Measurements from ENCODE around the gene TIPIN.
A peak's percentile ranks its signal among the peaks of the same experiment; 100 is the strongest.

TIPIN gene

DNA sequence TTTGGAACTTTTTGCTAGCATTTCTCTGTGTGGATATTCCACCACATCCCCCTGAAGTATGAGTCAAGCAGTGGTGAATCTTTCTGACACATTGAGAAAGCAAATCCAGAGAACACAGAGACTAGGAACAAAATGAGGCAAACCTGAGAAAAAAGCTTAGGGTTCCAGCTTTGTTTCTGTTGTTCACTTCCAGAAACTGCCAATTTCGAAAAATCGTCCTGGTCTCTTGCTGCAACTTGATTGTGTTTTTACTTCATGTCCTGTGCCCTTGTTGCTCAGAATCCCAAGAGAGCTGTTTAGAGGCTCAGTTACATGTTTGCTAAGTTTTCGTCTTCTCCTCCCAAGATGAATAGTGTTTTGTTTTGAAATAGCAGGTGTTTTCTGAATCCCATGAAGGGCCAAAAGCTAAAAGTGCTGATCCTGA is 43.9 kb upstream of the TIPIN start:
- Histone ChIP-seq H3K36me3 (ENCODE audit: control insufficient read depth in 1 of 2, insufficient read depth in 2 of 2, low read length in 2 of 2) (peaks cover 2 to 12% of the 10 kb centered on the region in 2 experiments), H2BK120ac (ENCODE audit: insufficient read depth, low read length, poor library complexity) (no peak overlapping the region), H4K12ac (ENCODE audit: low read depth, low read length) (no peak overlapping the region), H3K18ac (ENCODE audit: low read length) (no peak overlapping the region), H2BK12ac (ENCODE audit: low read length) (no peak overlapping the region), H3K27me3 (ENCODE audit: insufficient read depth, low read length) (no peaks in the 10 kb centered on the region), H3K9ac (ENCODE audit: low read length) (peak overlapping the region; percentile 6), H3K14ac (ENCODE audit: low read length) (no peak overlapping the region), H4K91ac (ENCODE audit: low read depth, low read length) (no peak overlapping the region), H3K4me2 (ENCODE audit: low read length) (no peak overlapping the region), H3K79me2 (ENCODE audit: control insufficient read depth, insufficient read depth, low read length, poor library complexity) (peaks cover 3% of the 10 kb centered on the region), H3K27ac (ENCODE audit: low read depth, low read length) (no peak overlapping the region), H3K4ac (ENCODE audit: low read depth, low read length) (no peak overlapping the region), H2BK5ac (ENCODE audit: low read depth, low read length, poor library complexity) (no peak overlapping the region), H3K23ac (ENCODE audit: low read length) (no peak overlapping the region), H3K79me1 (ENCODE audit: low read length) (no peaks in the 10 kb centered on the region), H2AFZ (ENCODE audit: insufficient read depth, low read length, poor library complexity) (no peak overlapping the region), H3K4me3 (ENCODE audit: low read depth, low read length) (no peak overlapping the region), H4K8ac (ENCODE audit: low read depth, low read length) (no peak overlapping the region), H3K9me3 (ENCODE audit: insufficient read depth, low read depth, low read length) (no peaks in the 10 kb centered on the region), H2AK5ac (ENCODE audit: low read length) (no peak overlapping the region), H3K4me1 (ENCODE audit: control insufficient read depth in 1 of 2, insufficient read depth in 2 of 2, low read length in 2 of 2) (no peaks in the 10 kb centered on the region)
- WGBS (ENCODE audit: extremely low coverage, insufficient coverage, insufficient read length) = no CpG with 5 or more reads among the region's 3 CpGs
- DNase-seq = no peak

DNA sequence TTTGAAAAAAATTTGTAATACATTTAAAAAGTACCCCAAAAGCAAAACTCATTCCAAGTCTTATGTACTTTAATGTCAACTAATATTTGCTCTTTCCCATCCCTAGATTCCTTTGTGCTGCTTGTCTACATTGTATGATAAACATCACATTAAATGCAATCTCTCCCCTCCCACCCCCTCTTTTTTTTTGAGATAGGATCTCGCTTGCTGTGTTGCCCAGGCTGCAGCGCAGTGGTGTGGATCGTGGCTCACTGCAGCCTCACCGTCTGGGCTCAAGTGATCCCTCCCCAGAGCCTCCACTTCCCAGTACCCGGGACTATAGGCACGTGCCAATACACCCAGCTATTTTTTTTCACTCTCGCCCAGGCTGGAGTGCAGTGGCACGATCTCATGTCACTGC is 42.8 kb upstream of the TIPIN start:
- Histone ChIP-seq H3K36me3 (ENCODE audit: control insufficient read depth in 1 of 2, insufficient read depth in 2 of 2, low read length in 2 of 2) (peaks cover 2 to 12% of the 10 kb centered on the region in 2 experiments), H3K9me3 (ENCODE audit: insufficient read depth, low read depth, low read length) (no peaks in the 10 kb centered on the region), H2AFZ (ENCODE audit: insufficient read depth, low read length, poor library complexity) (no peak overlapping the region), H3K4me1 (ENCODE audit: control insufficient read depth in 1 of 2, insufficient read depth in 2 of 2, low read length in 2 of 2) (no peaks in the 10 kb centered on the region), H2BK120ac (ENCODE audit: insufficient read depth, low read length, poor library complexity) (no peak overlapping the region), H3K4me2 (ENCODE audit: low read length) (no peak overlapping the region), H3K9ac (ENCODE audit: low read length) (no peak overlapping the region), H4K8ac (ENCODE audit: low read depth, low read length) (no peak overlapping the region), H2BK5ac (ENCODE audit: low read depth, low read length, poor library complexity) (no peak overlapping the region), H3K14ac (ENCODE audit: low read length) (no peak overlapping the region), H3K79me1 (ENCODE audit: low read length) (no peaks in the 10 kb centered on the region), H3K27me3 (ENCODE audit: insufficient read depth, low read length) (no peaks in the 10 kb centered on the region), H4K12ac (ENCODE audit: low read depth, low read length) (no peak overlapping the region), H3K4me3 (ENCODE audit: low read depth, low read length) (no peak overlapping the region), H2BK12ac (ENCODE audit: low read length) (no peak overlapping the region), H2AK5ac (ENCODE audit: low read length) (no peak overlapping the region), H4K91ac (ENCODE audit: low read depth, low read length) (no peak overlapping the region), H3K4ac (ENCODE audit: low read depth, low read length) (no peak overlapping the region), H3K18ac (ENCODE audit: low read length) (no peak overlapping the region), H3K79me2 (ENCODE audit: control insufficient read depth, insufficient read depth, low read length, poor library complexity) (peaks cover 6% of the 10 kb centered on the region), H3K27ac (ENCODE audit: low read depth, low read length) (no peak overlapping the region), H3K23ac (ENCODE audit: low read length) (no peak overlapping the region)
- WGBS (ENCODE audit: extremely low coverage, insufficient coverage, insufficient read length) = no CpG with 5 or more reads among the region's 8 CpGs
- no peak for DNase-seq

DNA sequence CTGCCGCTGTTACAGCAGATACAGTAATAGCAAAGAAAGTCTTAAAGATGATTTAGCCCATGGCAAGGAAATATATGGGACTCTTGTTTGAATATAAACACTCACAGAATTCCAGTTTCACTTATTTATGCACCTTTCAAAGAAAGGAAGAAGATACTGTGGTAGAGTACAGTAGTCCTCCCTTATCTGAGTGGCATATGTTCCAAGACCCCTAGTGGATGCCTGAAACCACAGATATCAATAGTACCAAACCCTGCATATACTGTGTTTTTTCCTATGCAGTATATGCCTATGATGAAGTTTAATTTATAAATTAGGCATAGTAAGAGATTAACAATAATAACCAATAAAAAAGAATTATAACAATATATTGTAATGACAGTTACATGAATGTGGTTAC is 38.4 kb upstream of the TIPIN start:
- no peaks in the 10 kb centered on the region for H3K27me3 ChIP-seq (ENCODE audit: insufficient read depth, low read length)
- no peak overlapping the region for H2AFZ ChIP-seq (ENCODE audit: insufficient read depth, low read length, poor library complexity)
- WGBS (ENCODE audit: extremely low coverage, insufficient coverage, insufficient read length) = no CpG with 5 or more reads among the region's 1 CpG
- no peak overlapping the region for H3K27ac ChIP-seq (ENCODE audit: low read depth, low read length)
- H3K14ac ChIP-seq (ENCODE audit: low read length) = no peak overlapping the region
- H3K4me2 ChIP-seq (ENCODE audit: low read length) = no peak overlapping the region
- no peak overlapping the region for H2BK5ac ChIP-seq (ENCODE audit: low read depth, low read length, poor library complexity)
- H2BK12ac ChIP-seq (ENCODE audit: low read length) = no peak overlapping the region
- H3K9me3 ChIP-seq (ENCODE audit: insufficient read depth, low read depth, low read length) = no peaks in the 10 kb centered on the region
- H4K12ac ChIP-seq (ENCODE audit: low read depth, low read length) = no peak overlapping the region
- no peak overlapping the region for H3K9ac ChIP-seq (ENCODE audit: low read length)
- peaks cover 0 to 5% of the 10 kb centered on the region in 2 experiments for H3K4me1 ChIP-seq (ENCODE audit: control insufficient read depth in 1 of 2, insufficient read depth in 2 of 2, low read length in 2 of 2)
- DNase-seq = no peak
- no peak overlapping the region for H2BK120ac ChIP-seq (ENCODE audit: insufficient read depth, low read length, poor library complexity)
- H3K4ac ChIP-seq (ENCODE audit: low read depth, low read length) = peak overlapping the region; percentile 81
- no peak overlapping the region for H4K91ac ChIP-seq (ENCODE audit: low read depth, low read length)
- no peak overlapping the region for H3K18ac ChIP-seq (ENCODE audit: low read length)
- no peak overlapping the region for H2AK5ac ChIP-seq (ENCODE audit: low read length)
- no peak overlapping the region for H3K23ac ChIP-seq (ENCODE audit: low read length)
- H3K79me1 ChIP-seq (ENCODE audit: low read length) = no peaks in the 10 kb centered on the region
- H3K79me2 ChIP-seq (ENCODE audit: control insufficient read depth, insufficient read depth, low read length, poor library complexity) = peaks cover 6% of the 10 kb centered on the region
- peaks cover 2 to 12% of the 10 kb centered on the region in 2 experiments for H3K36me3 ChIP-seq (ENCODE audit: control insufficient read depth in 1 of 2, insufficient read depth in 2 of 2, low read length in 2 of 2)
- H3K4me3 ChIP-seq (ENCODE audit: low read depth, low read length) = no peak overlapping the region
- no peak overlapping the region for H4K8ac ChIP-seq (ENCODE audit: low read depth, low read length)

DNA sequence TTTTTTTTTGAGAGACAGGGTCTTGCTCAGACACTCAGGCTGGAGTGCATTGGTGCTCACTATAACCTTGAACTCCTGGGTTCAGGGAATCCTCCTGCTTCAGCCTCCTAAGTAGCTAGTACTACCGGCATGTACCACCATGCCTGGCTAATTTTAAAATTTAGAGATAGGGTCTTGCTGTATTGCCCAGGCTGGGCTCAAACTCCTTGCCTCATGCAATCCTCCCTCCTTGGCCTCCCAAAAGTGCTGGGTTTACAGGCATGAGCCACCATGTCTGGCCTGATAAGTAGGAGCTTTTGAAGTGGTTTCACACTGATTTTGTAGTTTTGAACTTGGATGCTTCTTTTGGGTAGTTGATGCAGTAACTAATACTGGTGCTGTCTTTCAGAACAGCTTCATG is 38.0 kb upstream of the TIPIN start:
- Histone ChIP-seq H3K79me1 (ENCODE audit: low read length) (no peaks in the 10 kb centered on the region), H3K27me3 (ENCODE audit: insufficient read depth, low read length) (no peaks in the 10 kb centered on the region), H4K12ac (ENCODE audit: low read depth, low read length) (no peak overlapping the region), H3K27ac (ENCODE audit: low read depth, low read length) (no peak overlapping the region), H4K91ac (ENCODE audit: low read depth, low read length) (no peak overlapping the region), H3K4ac (ENCODE audit: low read depth, low read length) (peak overlapping the region; percentile 81), H3K9me3 (ENCODE audit: insufficient read depth, low read depth, low read length) (no peaks in the 10 kb centered on the region), H2BK5ac (ENCODE audit: low read depth, low read length, poor library complexity) (no peak overlapping the region), H3K4me2 (ENCODE audit: low read length) (no peak overlapping the region), H2AFZ (ENCODE audit: insufficient read depth, low read length, poor library complexity) (no peak overlapping the region), H3K4me1 (ENCODE audit: control insufficient read depth in 1 of 2, insufficient read depth in 2 of 2, low read length in 2 of 2) (peaks cover 0 to 5% of the 10 kb centered on the region in 2 experiments), H3K18ac (ENCODE audit: low read length) (no peak overlapping the region), H3K14ac (ENCODE audit: low read length) (no peak overlapping the region), H3K23ac (ENCODE audit: low read length) (no peak overlapping the region), H2BK12ac (ENCODE audit: low read length) (no peak overlapping the region), H3K9ac (ENCODE audit: low read length) (no peak overlapping the region), H3K4me3 (ENCODE audit: low read depth, low read length) (no peak overlapping the region), H3K36me3 (ENCODE audit: control insufficient read depth in 1 of 2, insufficient read depth in 2 of 2, low read length in 2 of 2) (peaks cover 2 to 12% of the 10 kb centered on the region in 2 experiments), H4K8ac (ENCODE audit: low read depth, low read length) (no peak overlapping the region), H3K79me2 (ENCODE audit: control insufficient read depth, insufficient read depth, low read length, poor library complexity) (peaks cover 5% of the 10 kb centered on the region), H2BK120ac (ENCODE audit: insufficient read depth, low read length, poor library complexity) (no peak overlapping the region), H2AK5ac (ENCODE audit: low read length) (no peak overlapping the region)
- no peak for DNase-seq
- WGBS (ENCODE audit: extremely low coverage, insufficient coverage, insufficient read length) = no CpG with 5 or more reads among the region's 1 CpG
